Kidney epithelial cell (primary cell): ENCODE results near the gene PI4KA. TPM values are rescaled to one million over a fixed set of nuclear protein-coding genes. Genes with fewer than 3 reads are reported as not detected.
"Not testable (repeated sequence)": the region's sequence is repeated elsewhere in the genome, so short reads cannot be mapped to it uniquely, and the experiment has no call there.

Experiments
- DNase-seq: peaks from one replicate; pipeline ENCODE4 v3.0.0-alpha.2; 2010; ENCODE audit warnings: low read depth
- H3K27me3 ChIP-seq: 2 replicates; pipeline ENCODE4 v1.6.0; 2011; ENCODE audit warnings: low read length; ENCODE audit not compliant: control insufficient read depth, insufficient read depth
- H3K36me3 ChIP-seq: 2 replicates; pipeline ENCODE4 v1.5.1; 2011; ENCODE audit warnings: low read length; ENCODE audit not compliant: control insufficient read depth, insufficient read depth
- H3K4me3 ChIP-seq: 2 replicates; pipeline ENCODE4 v1.5.1; 2011; ENCODE audit warnings: low read depth, mild to moderate bottlenecking, control low read depth, low read length
- total RNA-seq: library from RNA; depleted of rRNA; stranded (reverse); fragments of >200 nt; gene quantifications from 2 replicates; pipeline ENCODE4 v1.2.3, GENCODE V29; 2015
- TF ChIP-seq, protein P1 (sequence below): IDR thresholded peaks from 2 replicates; pipeline ENCODE4 v1.5.1; 2011; ENCODE audit warnings: mild to moderate bottlenecking, moderate library complexity, low read length, control low read depth, inconsistent platforms; ENCODE audit not compliant: insufficient read depth, poor library complexity, severe bottlenecking

Gene PI4KA
- total RNA-seq, 1 donor from 2014 or later, result 50.6 TPM

DNA sequence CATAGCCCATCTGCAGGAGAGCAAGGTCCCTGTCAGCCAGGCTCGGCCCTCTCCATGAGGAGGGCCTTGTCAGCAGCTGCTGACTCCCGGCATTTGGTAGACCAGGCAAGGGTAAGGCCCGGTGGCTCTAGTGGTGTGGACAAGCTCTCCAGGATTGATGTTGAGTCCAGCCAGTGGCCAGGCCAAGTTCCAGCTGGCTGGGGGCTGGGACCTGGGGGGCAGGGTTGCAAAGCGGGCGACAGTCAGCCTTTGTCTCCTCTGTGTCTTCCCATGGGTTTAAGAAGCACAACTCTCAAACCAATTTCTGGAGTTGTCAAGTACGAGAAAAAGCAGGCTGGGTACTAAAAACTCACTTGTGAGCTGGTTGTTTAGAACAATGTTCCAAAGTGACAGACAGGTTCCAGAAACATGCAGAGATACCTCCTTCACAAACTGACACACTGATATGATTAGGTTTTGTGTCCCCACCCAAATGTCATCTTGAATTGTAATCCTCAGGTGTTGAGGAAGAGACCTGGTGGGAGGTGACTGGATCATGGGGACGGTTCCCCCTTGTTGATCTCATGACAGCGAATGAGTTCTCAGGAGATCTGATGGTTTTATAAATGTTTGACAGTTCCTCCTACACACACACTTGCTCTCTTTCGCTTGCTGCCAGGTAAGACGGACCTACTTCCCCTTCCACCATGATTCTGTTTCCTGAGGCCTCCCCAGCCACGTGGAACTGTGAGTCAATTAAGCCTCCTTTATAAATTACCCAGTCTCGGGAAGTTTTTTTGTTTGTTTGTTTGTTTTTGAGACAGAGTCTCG lies 137.0 kb downstream of the PI4KA start:
- TF ChIP-seq, protein P1, sequence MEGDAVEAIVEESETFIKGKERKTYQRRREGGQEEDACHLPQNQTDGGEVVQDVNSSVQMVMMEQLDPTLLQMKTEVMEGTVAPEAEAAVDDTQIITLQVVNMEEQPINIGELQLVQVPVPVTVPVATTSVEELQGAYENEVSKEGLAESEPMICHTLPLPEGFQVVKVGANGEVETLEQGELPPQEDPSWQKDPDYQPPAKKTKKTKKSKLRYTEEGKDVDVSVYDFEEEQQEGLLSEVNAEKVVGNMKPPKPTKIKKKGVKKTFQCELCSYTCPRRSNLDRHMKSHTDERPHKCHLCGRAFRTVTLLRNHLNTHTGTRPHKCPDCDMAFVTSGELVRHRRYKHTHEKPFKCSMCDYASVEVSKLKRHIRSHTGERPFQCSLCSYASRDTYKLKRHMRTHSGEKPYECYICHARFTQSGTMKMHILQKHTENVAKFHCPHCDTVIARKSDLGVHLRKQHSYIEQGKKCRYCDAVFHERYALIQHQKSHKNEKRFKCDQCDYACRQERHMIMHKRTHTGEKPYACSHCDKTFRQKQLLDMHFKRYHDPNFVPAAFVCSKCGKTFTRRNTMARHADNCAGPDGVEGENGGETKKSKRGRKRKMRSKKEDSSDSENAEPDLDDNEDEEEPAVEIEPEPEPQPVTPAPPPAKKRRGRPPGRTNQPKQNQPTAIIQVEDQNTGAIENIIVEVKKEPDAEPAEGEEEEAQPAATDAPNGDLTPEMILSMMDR, result no peak

DNA sequence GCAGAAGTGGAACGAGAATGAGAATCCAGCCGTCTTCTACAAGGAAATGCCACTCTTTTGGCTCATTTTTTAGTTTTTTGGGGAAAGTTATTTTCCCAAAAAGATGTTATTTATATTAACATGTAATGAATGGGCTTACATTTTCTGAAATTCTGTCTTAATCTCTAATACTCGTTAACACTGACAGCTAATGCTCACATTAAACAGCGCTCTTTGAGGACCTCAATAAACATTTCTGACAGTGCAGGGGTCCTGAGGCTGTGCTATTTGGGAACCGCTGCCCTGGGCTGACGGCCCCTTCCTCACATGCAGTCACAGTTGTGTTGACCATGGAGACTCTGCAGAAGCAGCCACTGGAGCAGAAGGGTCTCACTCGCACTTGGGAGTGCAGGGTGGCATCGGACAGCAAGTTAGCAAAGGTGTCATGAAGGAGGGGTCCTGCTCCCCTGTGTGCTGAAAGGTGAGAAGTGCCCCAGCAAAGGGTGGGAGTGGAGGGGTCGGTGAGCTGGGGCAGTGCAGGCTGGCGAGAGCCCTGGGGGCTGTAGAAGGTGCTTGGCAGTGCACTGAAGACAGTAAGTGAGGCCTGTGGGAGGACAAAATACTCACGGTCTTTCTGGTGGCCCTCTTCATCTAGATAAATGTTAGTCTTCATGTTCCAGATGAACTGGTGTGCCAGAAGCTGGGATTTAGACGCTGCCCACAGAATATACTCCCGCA lies 137.8 kb downstream of the PI4KA start:
- TF ChIP-seq, protein P1, result no peak
- Histone ChIP-seq H3K27me3 (no peaks in the 10 kb centered on the region), H3K36me3 (no peaks in the 10 kb centered on the region), H3K4me3 (no peak overlapping the region)
- DNase-seq, result no peak

More for the DNA sequence above, 137.0 kb downstream of the PI4KA start:
- no peak for DNase-seq
- Histone ChIP-seq H3K4me3 (no peak overlapping the region), H3K27me3 (no peaks in the 10 kb centered on the region), H3K36me3 (no peaks in the 10 kb centered on the region)

DNA sequence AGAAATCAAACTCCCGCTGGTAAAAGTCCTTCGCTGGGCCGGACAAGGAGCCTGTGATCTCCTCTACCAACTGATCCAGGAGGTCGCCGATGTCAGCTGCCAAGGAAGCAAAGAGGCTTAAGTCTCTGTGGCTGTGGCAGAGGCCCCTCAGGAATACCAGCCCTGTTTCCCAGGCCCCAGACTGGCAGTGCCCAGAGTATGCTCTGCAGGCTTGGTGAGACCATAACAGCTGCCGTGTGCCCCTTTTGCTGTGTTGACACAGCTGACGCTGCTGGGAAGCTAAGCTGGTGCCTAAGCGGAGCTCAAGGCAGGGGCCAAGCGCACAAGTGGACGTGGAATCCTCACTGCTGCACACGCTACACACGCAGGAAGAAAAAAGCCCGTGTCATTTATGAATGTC lies 139.9 kb downstream of the PI4KA start:
- not testable (repeated sequence) for DNase-seq

DNA sequence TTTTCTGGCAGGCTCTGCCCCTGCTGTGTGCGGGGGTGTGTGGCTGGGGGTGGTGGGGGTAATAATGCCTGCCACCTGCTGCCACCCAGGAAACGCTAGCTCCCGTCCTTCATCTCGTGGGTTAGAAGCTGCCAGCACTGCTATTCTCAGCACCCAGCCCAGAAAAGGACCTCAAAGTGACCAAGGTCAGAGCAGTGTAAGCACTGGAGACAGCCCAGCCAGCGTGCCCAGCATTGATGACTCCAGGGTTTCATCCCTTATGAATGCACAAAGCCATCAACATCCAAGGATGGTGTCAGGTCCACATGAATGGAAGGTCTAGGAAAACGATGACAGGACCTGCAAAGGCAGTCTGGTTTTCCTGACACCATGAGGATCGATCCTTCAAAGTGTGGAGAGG lies 140.6 kb downstream of the PI4KA start:
- not testable (repeated sequence) for H3K36me3 ChIP-seq, DNase-seq, H3K27me3 ChIP-seq, H3K4me3 ChIP-seq

More for the DNA sequence above, 139.9 kb downstream of the PI4KA start:
- H3K36me3 ChIP-seq, H3K4me3 ChIP-seq, H3K27me3 ChIP-seq: not testable (repeated sequence)

DNA sequence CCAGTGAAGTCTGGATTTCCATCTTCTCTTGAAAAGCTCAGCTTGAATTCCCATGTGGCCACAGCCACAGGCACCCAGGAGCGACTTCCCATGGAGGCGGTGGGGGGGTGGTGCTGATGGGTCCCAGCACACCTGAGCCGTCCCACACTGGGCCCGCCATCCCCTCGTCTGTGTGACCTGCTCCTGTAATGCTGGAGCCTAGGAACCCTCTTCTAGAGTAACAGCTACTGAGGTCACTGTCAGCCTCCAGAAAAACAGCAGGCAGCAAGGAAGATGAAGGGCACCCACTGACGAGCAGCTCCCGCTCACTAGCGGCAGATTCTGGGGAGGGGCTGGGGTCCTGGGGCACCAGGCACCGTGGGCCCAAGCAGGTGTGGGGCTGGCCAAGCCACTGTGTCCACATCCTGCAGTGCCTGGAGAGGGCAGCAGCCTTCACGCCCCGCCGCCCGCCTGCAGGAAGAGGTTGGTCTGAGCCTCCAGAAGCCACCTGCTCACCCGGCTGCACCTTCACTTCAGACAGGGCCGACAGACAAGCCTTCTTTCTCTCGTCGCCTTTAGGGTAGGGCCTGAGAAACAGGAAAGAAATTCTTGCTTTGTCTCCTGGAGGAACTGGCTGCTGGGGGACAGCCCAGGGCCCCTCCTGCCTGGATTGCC lies 141.3 kb downstream of the PI4KA start:
- not testable (repeated sequence) for H3K36me3 ChIP-seq

DNA sequence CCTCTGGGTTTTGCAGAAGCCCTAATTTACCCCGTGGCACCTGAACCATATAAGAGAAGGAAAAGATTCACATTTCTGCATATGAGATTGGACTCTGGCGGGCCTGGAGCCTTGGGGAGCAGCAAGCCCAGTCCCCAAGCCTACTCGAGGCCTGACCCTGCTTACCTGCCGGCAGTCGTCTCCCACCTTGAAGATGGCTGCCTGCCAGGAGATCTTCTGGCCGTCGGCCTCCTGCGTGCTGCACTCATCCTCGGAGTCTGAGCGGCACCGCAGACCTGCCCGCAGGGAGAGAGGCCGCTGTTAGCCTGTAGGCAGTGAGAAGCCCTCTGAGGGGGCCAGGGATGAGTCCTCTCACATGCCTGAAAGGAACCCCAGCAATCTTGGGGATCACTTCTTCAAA lies 145.5 kb downstream of the PI4KA start:
- not testable (repeated sequence) for H3K27me3 ChIP-seq, H3K4me3 ChIP-seq, H3K36me3 ChIP-seq, DNase-seq

More for the DNA sequence above, 141.3 kb downstream of the PI4KA start:
- not testable (repeated sequence) for H3K4me3 ChIP-seq, DNase-seq, H3K27me3 ChIP-seq

DNA sequence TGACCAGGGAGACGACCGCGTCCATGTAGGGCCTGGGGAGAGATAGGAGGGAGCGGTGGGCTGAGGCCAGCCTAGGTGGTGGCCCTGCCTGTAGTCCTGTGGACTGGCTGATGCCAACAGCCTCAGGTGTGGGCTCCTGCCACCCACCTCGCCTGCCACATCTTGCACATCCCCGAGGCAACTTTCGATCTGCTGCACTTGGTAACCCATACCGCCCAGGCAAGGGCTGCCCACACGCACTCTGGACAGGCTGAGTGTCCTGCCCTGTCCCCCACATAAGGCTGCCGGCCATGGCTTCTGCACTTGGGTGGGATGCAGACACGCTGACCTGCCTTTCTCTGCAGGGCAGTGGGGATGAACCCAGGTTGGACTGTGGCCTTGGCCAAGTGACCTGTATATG lies 148.6 kb downstream of the PI4KA start:
- H3K27me3 ChIP-seq, H3K4me3 ChIP-seq, DNase-seq, H3K36me3 ChIP-seq: not testable (repeated sequence)

DNA sequence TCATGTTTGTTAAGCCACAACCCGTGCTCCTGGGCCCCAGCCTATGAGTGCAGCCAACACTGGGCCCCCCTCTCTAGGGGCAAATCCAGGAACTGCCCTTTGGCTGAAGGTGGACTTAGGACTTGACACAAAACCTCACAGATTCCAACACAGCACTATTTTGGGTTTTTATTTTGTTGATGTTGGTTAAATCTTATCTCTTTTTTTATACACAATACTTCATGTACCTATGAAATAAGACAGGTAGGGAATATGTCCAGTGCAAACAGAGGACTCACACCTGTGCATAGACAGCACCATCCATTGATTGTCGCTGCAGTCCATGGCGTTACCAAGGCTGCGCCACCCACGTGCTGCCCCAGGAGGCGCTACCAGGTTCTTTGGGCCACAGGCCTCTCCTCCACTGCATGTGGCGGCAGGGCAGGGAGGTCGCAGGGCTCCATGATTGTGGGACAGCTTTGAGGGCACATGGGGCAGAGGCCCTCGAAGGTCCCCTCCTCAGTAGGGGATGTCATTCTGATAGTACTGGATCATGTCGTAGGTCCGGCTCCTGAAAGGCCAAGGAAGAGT lies 151.0 kb downstream of the PI4KA start:
- DNase-seq, H3K36me3 ChIP-seq, H3K4me3 ChIP-seq, H3K27me3 ChIP-seq: not testable (repeated sequence)

DNA sequence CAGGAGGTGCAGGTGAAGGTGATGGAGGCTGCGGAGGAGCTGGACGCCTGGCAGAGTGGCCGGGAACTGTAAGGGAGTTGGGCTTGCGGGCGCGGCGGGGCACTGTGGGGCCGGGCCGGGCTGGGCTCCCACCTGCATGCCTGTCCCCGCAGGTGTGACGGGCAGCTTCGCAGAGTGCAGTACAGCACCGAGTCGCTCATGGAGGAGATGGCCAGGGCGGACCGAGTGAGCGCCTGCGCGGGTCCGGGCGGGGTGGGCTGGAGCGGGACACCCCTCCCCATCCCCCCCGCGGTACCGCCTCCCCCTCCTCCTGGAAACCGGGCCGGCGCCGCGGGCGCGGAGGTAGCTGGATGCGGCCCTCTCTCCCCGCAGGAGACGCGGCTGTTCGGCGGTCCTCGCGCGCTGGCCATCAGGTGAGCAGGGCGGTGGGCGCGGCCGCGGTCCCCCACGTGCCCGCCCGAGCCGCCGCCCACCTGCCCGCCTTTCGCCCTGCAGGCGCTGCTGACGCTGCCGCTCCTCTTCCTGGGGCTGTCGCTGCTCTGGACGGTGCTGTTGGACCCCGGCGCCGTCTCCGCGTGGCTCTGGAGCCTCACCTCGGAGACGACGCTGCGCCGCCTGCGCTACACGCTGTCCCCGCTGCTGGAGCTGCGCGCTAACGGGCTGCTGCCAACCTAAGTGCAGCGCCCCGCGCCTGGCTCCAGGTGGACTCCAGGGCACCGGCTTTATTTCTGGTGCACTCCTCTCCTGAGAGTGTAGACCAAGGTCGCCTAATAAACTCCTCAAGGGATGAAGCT lies 154.6 kb downstream of the PI4KA start:
- not testable (repeated sequence) for DNase-seq, H3K36me3 ChIP-seq, H3K27me3 ChIP-seq
- H3K4me3 ChIP-seq, result peak overlapping the region; percentile 22

DNA sequence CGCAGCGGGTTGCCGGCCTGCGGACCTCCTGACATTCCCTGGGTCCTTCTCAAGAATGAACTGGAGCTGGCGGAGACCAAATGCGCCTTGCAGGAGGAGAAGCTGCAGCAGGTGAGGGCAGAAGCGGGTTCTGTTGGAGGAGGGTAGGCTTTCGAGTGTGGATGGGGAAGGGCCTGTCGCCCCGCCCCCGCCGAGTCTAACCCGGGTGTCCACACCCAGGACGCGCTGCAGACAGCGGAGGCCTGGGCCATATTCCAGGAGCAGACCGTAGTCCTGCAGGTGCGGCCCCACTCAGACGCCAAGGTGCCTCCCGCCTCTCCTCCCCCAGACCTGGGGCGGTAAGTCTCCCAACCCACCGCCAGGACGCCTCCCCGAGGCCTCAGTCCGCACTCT lies 155.2 kb downstream of the PI4KA start:
- not testable (repeated sequence) for H3K36me3 ChIP-seq, H3K27me3 ChIP-seq, DNase-seq
- peak overlapping the region; percentile 22 for H3K4me3 ChIP-seq

DNA sequence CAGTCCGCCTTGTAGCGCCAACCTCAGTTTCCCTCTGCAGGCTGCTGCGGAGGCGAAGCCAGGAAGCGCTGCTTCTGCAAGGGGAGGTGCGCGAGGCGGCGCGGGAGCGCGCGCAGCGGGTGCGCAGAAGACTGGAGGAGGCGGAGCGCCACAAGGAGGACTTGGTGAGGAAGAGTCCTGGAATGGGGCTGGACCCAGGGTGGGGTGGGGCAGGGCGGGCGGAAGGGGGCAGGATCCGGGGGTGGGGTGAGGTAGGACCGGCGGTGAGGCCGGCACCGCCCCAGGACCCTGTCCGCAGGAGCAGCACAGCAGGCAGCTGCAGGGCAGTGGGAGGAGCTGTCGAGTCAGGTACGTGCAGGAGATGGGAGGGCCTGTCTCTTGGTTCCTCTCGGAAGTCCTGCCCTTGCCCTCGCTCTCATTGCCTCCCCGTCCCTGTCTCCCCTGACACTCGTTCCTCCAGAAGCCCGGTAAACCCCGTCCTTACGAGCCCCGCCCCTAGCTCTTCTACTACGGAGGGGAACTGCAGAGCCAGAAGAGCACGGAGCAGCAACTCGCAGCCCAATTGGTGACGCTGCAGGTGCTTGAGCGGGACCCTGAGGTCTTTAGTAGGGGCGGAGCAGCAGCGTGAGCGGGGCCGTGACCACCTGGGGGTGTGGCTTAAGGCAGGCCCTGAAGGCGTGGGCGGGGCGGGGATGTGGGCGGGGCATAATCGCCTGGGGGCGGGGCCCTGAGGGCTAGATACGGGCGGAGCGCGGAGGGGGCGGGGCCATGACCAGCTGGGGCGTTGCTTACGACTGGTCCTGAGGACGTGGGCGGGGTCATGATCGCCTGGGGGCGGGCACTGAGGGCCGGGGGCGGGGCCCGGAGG lies 155.8 kb downstream of the PI4KA start:
- peak; percentile 68 for DNase-seq
- H3K27me3 ChIP-seq, H3K36me3 ChIP-seq: not testable (repeated sequence)
- H3K4me3 ChIP-seq, result peak overlapping the region; percentile 51
